ENCODE results near the gene CSNK1D. TPM values are rescaled to one million over a fixed set of nuclear protein-coding genes. Genes with fewer than 3 reads are reported as not detected.

Gene CSNK1D
- total and polyA plus RNA-seq, 10 of the 15 experiments (the other 5 are each of a cell fraction or from before 2014, with no cell fraction given) = 5.7 to 105 (median 58.1) TPM

DNA sequence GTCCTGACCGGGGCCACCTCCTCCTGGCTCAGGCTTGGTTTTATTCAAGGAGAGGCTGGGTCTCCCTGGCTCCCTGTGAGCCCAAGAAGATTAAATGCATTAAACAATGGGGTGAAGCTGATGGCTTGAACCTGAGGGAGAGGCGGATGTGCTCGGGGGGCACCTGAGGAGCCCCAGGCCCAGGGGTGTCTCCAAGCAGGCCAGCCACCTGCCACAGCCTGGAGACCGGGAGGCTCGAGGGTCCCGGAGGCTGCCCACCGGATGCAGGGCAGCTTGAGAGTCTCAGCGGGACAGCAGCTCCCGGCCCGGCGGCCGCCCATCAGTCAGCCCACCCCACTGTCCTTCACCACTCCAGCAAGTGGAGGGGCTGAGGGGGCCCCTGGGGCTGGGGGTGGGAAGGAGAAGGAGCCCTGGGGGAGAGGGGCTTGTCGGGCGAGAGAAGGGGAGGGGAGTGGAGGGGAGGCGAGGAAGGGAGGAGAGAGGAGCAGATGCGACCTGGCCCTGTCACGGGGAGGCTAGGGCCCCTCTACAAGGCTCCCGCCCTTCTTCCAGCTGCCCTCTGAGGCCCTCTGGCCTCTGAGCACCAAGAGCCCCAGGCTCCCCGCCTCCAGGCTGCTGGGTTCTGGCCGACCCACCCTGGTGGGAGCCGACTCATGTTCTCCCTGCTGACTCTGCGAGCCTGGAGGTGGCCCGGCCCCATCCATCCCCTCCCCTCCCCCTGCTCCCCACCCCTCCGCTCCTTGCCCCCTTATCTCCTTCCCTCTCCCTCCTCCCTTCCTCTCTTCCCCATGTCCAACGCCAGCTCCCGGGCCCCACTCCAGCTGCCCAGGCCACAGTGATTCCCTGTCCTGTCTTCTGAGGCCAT lies 30.7 kb upstream of the CSNK1D start:
- no peaks in the 10 kb centered on the region for H3K9me3 ChIP-seq (replicated peaks; ENCODE audit: control insufficient read depth, insufficient read depth, low read length)
- no peak overlapping the region for H3K27ac ChIP-seq (ENCODE audit: control insufficient read depth, insufficient read depth)
- H3K9ac ChIP-seq (ENCODE audit: control insufficient read depth, insufficient read depth, low read length) = no peak overlapping the region
- in situ Hi-C loops (cut with MboI) (no loop called here), intact Hi-C loops (cut with micrococcal nuclease; ENCODE audit: unreplicated experiment) (no loop called here)
- no peak overlapping the region for H3K4me2 ChIP-seq (ENCODE audit: control insufficient read depth, insufficient read depth)
- no peaks in the 10 kb centered on the region; a peak in 1 of 4 replicates for H3K27me3 ChIP-seq (replicated peaks in 1 of 2; ENCODE audit: control insufficient read depth in 2 of 2, insufficient read depth in 2 of 2, low read length in 1 of 2)
- H4K20me1 ChIP-seq (ENCODE audit: control insufficient read depth, insufficient read depth) = no peaks in the 10 kb centered on the region
- POLR2A ChIA-PET = interaction anchor here (0.6 to 3.6 kb wide), 5 partner anchors 12 to 788 kb away, joined by 4 to 28 read pairs (median 5); no protein-coding TSS in a partner anchor
- FAIRE-seq = no peak
- CTCF ChIA-PET = interaction anchor here (0.7 to 8.7 kb wide), 6 partner anchors 12 to 69 kb away, joined by 3 to 94 read pairs (median 3); partner anchors contain the start of gene CD7
- BruUV-seq (replicated peaks) = no TSS peak
- H3K4me3 ChIP-seq = no peak overlapping the region
- no peaks in the 10 kb centered on the region for H3K36me3 ChIP-seq (ENCODE audit: control insufficient read depth in 2 of 2, insufficient read depth in 2 of 2, low read length in 1 of 2)
- peaks cover 29% of the 10 kb centered on the region for H3K4me1 ChIP-seq (ENCODE audit: control insufficient read depth, insufficient read depth, low read length)
- ATAC-seq = no peak
- SMC1A ChIA-PET (ENCODE audit: uncharacterized antibody, unreplicated experiment) = interaction anchor here (0.9 to 5.1 kb wide), 5 partner anchors 18 to 98 kb away, joined by 3 to 42 read pairs (median 4); no protein-coding TSS in a partner anchor
- H2AFZ ChIP-seq (ENCODE audit: control insufficient read depth, low read depth, low read length) = no peak overlapping the region
- DNase-seq (ENCODE audit: low read depth, low spot score) = no peak
- H3K79me2 ChIP-seq (ENCODE audit: control insufficient read depth, insufficient read depth, low read length) = no peaks in the 10 kb centered on the region
- RAD21 ChIA-PET (ENCODE audit: unreplicated experiment) = interaction anchor here (1.3 to 7.9 kb wide), 5 partner anchors 12 to 72 kb away, joined by 3 to 77 read pairs (median 7); partner anchors contain the start of gene CD7
- TF ChIP-seq MYC (IDR thresholded peaks at IDR 0.05; ENCODE audit: insufficient read depth, insufficient read length, insufficient replicate concordance, low read length, severe bottlenecking) (no peak), TBL1XR1 (IDR thresholded peaks at IDR 0.05; ENCODE audit: low read depth, low read length) (no peak), MTA3 (IDR thresholded peaks at IDR 0.05; ENCODE audit: borderline replicate concordance, low read length) (no peak), STAT3 (IDR thresholded peaks at IDR 0.05; ENCODE audit: low read depth, low read length) (no peak), ZNF24 (IDR thresholded peaks at IDR 0.05) (no peak), SMARCA5 (IDR thresholded peaks at IDR 0.05) (no peak), ZSCAN29 (IDR thresholded peaks at IDR 0.05) (no peak), TCF7 (IDR thresholded peaks at IDR 0.05; ENCODE audit: borderline replicate concordance) (no peak), KDM1A (IDR thresholded peaks at IDR 0.05; ENCODE audit: borderline replicate concordance) (no peak), YBX1 (IDR thresholded peaks at IDR 0.05) (no peak), ETV6 (conservative IDR thresholded peaks at IDR 0.05 in 1 of 2, IDR thresholded peaks at IDR 0.05 in 1 of 2; ENCODE audit: borderline replicate concordance in 1 of 2, low read depth in 1 of 2) (no peak), FOXK2 (IDR thresholded peaks at IDR 0.05) (no peak), NR2F1 (conservative IDR thresholded peaks at IDR 0.05) (no peak), MEF2B (IDR thresholded peaks at IDR 0.05; ENCODE audit: partially characterized antibody, poor library complexity, severe bottlenecking) (no peak)
- TF ChIP-seq, protein P1, sequence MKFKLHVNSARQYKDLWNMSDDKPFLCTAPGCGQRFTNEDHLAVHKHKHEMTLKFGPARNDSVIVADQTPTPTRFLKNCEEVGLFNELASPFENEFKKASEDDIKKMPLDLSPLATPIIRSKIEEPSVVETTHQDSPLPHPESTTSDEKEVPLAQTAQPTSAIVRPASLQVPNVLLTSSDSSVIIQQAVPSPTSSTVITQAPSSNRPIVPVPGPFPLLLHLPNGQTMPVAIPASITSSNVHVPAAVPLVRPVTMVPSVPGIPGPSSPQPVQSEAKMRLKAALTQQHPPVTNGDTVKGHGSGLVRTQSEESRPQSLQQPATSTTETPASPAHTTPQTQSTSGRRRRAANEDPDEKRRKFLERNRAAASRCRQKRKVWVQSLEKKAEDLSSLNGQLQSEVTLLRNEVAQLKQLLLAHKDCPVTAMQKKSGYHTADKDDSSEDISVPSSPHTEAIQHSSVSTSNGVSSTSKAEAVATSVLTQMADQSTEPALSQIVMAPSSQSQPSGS (IDR thresholded peaks at IDR 0.05; ENCODE audit: low read length) = no peak
- TF ChIP-seq, protein P2, sequence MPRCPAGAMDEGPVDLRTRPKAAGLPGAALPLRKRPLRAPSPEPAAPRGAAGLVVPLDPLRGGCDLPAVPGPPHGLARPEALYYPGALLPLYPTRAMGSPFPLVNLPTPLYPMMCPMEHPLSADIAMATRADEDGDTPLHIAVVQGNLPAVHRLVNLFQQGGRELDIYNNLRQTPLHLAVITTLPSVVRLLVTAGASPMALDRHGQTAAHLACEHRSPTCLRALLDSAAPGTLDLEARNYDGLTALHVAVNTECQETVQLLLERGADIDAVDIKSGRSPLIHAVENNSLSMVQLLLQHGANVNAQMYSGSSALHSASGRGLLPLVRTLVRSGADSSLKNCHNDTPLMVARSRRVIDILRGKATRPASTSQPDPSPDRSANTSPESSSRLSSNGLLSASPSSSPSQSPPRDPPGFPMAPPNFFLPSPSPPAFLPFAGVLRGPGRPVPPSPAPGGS (IDR thresholded peaks at IDR 0.05; ENCODE audit: borderline replicate concordance, insufficient read depth, low read depth, low read length, poor library complexity, severe bottlenecking) = no peak
- TF ChIP-seq, protein P3, sequence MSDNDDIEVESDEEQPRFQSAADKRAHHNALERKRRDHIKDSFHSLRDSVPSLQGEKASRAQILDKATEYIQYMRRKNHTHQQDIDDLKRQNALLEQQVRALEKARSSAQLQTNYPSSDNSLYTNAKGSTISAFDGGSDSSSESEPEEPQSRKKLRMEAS (IDR thresholded peaks at IDR 0.05; ENCODE audit: low read depth, low read length) = no peak
- WGBS (ENCODE audit: insufficient coverage, insufficient replicate concordance, low lambda C conversion rate, missing lambda C conversion rate) = 53% methylated on average over 13 of the region's 26 CpGs

Data from GM12878 (cell line).